GM12878 (cell line): ENCODE data around the gene TNRC6B. TPM values are rescaled to one million over a fixed set of nuclear protein-coding genes. Genes with fewer than 3 reads are reported as not detected.

Experiments used
- EED ChIP-seq: sonication (generic); IDR thresholded peaks from 2 replicates; pipeline ENCODE4 v1.6.1; 2016; ENCODE audit warnings: antibody characterized with exemption, low read depth
- EP300 ChIP-seq, 2 experiments: fragments of 150-350 bp in 1 of 2; IDR thresholded peaks; 2 replicates each; pipeline ENCODE4 v1.6.1; 2011 to 2012; ENCODE audit warnings: low read depth in 2 of 2, low read length in 2 of 2, borderline replicate concordance in 1 of 2, improper control_type of control experiment in 1 of 2, inconsistent platforms in 1 of 2; ENCODE audit not compliant: control insufficient read depth in 1 of 2
- IKZF1 ChIP-seq: fragments of 450-650 bp; conservative IDR thresholded peaks from 2 replicates; pipeline ENCODE4 v1.6.1; 2017; ENCODE audit warnings: antibody characterized with exemption, mild to moderate bottlenecking
- IRF4 ChIP-seq: IDR thresholded peaks from 2 replicates; pipeline ENCODE4 v1.6.1; 2011; ENCODE audit warnings: low read depth, low read length
- RAD21 ChIP-seq: IDR thresholded peaks from 2 replicates; pipeline ENCODE4 v1.6.1; 2011; ENCODE audit warnings: mild to moderate bottlenecking, low read depth, low read length, moderate library complexity; ENCODE audit not compliant: insufficient read depth
- SIN3A ChIP-seq: IDR thresholded peaks from 2 replicates; pipeline ENCODE4 v1.6.1; 2012; ENCODE audit warnings: low read depth, low read length, improper control_type of control experiment
- SRF ChIP-seq, 2 experiments: IDR thresholded peaks; 2 replicates each; pipeline ENCODE4 v1.6.1; 2011; ENCODE audit warnings: low read depth in 2 of 2, low read length in 2 of 2, mild to moderate bottlenecking in 1 of 2, moderate library complexity in 1 of 2
- STAT3 ChIP-seq: IDR thresholded peaks from 2 replicates; pipeline ENCODE4 v1.6.1; 2011; ENCODE audit warnings: low read depth, low read length, improper control_type of control experiment
- ZNF207 ChIP-seq: fragments of 450-650 bp; IDR thresholded peaks from 2 replicates; pipeline ENCODE4 v1.6.1; 2014; ENCODE audit warnings: antibody characterized with exemption, mild to moderate bottlenecking, borderline replicate concordance
- polyA plus RNA-seq, 11 experiments: library from polyadenylated mRNA; depleted of rRNA in 4 of 11; unstranded in 6 of 11; stranded (reverse) in 5 of 11; fragments of >200 nt; fragmentation: Nextera tagmentation in 4 of 11; fragmentation: Illumina TruSeq in 1 of 11; extraction: Ambion mirVana in 4 of 11; extraction: Trizol in 1 of 11; gene quantifications; 1 replicate in 1 of 11; 2 replicates in 10 of 11; pipeline versions ENCODE4 v1.2.1 to v1.2.3, GENCODE V29; 2011 to 2016; ENCODE audit warnings: inconsistent platforms in 2 of 11, missing spikeins in 2 of 11, low read depth in 1 of 11
- total RNA-seq, 4 experiments: library from RNA; depleted of rRNA in 3 of 4; stranded (reverse); fragments of >200 nt in 3 of 4; fragmentation: Illumina TruSeq in 1 of 4; extraction: Trizol in 1 of 4; gene quantifications; 2 replicates each; pipeline versions ENCODE4 v1.2.1 to v1.2.3, GENCODE V29; 2013 to 2021
- TF ChIP-seq, protein P1 (sequence below): fragments of 450-650 bp; formaldehyde crosslinking; IDR thresholded peaks from 2 replicates; pipeline ENCODE4 v1.4.0; 2020; ENCODE audit warnings: mild to moderate bottlenecking, moderate library complexity
- TF ChIP-seq, protein P2 (sequence below): fragments of 450-650 bp; IDR thresholded peaks from 2 replicates; pipeline ENCODE4 v1.6.1; 2017; ENCODE audit warnings: low read depth, mild to moderate bottlenecking, moderate library complexity

Gene TNRC6B
- total and polyA plus RNA-seq, 10 of the 15 experiments (the other 5 are each of a cell fraction or from before 2014, with no cell fraction given) = 3.6 to 32.8 (median 16.4) TPM

DNA sequence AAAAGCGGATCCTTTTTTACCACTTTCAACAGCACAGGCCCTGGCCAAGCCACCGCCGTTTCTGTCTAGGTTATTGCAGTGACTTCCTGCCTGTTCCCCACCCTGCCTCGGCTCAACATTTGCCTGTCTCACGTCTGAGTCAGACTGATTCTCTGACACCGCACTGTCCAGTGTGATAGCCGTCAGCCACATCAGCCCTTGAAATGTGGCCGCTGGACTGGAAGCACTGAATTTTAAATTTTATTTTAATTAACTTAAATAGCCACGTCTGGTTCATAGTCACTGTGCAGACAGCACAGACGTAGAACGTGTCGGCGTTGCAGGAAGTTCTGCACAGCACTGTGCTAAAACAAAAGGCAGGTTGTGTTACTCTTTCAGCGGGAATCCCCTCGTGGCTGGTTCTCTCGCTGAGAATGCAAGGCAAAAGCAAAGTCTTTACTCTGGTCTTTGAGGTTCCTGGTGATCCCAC lies 112.3 kb downstream of the TNRC6B start (continued):
- TF ChIP-seq, protein P1, sequence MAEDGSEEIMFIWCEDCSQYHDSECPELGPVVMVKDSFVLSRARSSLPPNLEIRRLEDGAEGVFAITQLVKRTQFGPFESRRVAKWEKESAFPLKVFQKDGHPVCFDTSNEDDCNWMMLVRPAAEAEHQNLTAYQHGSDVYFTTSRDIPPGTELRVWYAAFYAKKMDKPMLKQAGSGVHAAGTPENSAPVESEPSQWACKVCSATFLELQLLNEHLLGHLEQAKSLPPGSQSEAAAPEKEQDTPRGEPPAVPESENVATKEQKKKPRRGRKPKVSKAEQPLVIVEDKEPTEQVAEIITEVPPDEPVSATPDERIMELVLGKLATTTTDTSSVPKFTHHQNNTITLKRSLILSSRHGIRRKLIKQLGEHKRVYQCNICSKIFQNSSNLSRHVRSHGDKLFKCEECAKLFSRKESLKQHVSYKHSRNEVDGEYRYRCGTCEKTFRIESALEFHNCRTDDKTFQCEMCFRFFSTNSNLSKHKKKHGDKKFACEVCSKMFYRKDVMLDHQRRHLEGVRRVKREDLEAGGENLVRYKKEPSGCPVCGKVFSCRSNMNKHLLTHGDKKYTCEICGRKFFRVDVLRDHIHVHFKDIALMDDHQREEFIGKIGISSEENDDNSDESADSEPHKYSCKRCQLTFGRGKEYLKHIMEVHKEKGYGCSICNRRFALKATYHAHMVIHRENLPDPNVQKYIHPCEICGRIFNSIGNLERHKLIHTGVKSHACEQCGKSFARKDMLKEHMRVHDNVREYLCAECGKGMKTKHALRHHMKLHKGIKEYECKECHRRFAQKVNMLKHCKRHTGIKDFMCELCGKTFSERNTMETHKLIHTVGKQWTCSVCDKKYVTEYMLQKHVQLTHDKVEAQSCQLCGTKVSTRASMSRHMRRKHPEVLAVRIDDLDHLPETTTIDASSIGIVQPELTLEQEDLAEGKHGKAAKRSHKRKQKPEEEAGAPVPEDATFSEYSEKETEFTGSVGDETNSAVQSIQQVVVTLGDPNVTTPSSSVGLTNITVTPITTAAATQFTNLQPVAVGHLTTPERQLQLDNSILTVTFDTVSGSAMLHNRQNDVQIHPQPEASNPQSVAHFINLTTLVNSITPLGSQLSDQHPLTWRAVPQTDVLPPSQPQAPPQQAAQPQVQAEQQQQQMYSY (CRISPR knock-in tag) = no peak
- TF ChIP-seq ZNF207 (no peak), EED (no peak), SIN3A (no peak), RAD21 (no peak), SRF (IDR thresholded peaks at IDR 0.05; ENCODE audit: low read depth in 2 of 2, low read length in 2 of 2) (no peak), STAT3 (no peak), IKZF1 (0 out of 2 replicates have a peak, but pooled peaks have one; percentile 24), EP300 (IDR thresholded peaks at IDR 0.05; ENCODE audit: borderline replicate concordance in 1 of 2, control insufficient read depth in 1 of 2, low read depth in 2 of 2, low read length in 2 of 2) (no peak), IRF4 (no peak)
- TF ChIP-seq, protein P2, sequence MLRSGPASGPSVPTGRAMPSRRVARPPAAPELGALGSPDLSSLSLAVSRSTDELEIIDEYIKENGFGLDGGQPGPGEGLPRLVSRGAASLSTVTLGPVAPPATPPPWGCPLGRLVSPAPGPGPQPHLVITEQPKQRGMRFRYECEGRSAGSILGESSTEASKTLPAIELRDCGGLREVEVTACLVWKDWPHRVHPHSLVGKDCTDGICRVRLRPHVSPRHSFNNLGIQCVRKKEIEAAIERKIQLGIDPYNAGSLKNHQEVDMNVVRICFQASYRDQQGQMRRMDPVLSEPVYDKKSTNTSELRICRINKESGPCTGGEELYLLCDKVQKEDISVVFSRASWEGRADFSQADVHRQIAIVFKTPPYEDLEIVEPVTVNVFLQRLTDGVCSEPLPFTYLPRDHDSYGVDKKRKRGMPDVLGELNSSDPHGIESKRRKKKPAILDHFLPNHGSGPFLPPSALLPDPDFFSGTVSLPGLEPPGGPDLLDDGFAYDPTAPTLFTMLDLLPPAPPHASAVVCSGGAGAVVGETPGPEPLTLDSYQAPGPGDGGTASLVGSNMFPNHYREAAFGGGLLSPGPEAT = peak; percentile 34; the same call in 1 of the 2 replicates
- TF ChIP-seq, all 136 proteins: peak for 6
